ENCODE results near the gene ALK.
"Not testable (repeated sequence)": the region's sequence is repeated elsewhere in the genome, so short reads cannot be mapped to it uniquely, and the experiment has no call there.

ALK gene

DNA sequence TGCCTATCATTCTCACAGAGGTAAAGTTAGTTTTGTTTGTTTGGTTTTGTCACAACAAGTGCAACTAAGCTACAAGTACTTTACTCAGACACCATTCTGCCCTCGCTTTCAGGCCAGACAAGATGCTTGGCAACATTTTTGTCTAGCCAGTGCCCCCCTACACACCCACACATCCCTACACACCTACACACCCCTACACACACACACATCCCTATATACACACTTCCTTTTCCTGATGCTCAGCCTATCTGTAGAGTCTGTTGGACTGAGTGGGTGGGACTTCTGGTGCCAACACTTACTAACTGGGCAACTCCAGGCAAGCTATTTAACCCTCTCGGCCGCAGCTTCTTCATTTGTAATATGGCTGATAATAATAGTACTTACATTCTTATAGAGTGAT is 161.4 kb downstream of the ALK start:
- DNase-seq (ENCODE audit: low read depth) = no peak
- no peak overlapping the region for H3K4me3 ChIP-seq (ENCODE audit: low read depth, low read length)
- TF ChIP-seq, protein P1, sequence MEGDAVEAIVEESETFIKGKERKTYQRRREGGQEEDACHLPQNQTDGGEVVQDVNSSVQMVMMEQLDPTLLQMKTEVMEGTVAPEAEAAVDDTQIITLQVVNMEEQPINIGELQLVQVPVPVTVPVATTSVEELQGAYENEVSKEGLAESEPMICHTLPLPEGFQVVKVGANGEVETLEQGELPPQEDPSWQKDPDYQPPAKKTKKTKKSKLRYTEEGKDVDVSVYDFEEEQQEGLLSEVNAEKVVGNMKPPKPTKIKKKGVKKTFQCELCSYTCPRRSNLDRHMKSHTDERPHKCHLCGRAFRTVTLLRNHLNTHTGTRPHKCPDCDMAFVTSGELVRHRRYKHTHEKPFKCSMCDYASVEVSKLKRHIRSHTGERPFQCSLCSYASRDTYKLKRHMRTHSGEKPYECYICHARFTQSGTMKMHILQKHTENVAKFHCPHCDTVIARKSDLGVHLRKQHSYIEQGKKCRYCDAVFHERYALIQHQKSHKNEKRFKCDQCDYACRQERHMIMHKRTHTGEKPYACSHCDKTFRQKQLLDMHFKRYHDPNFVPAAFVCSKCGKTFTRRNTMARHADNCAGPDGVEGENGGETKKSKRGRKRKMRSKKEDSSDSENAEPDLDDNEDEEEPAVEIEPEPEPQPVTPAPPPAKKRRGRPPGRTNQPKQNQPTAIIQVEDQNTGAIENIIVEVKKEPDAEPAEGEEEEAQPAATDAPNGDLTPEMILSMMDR (IDR thresholded peaks at IDR 0.05; ENCODE audit: insufficient read depth, low read depth, low read length, missing control alignments) = no peak

DNA sequence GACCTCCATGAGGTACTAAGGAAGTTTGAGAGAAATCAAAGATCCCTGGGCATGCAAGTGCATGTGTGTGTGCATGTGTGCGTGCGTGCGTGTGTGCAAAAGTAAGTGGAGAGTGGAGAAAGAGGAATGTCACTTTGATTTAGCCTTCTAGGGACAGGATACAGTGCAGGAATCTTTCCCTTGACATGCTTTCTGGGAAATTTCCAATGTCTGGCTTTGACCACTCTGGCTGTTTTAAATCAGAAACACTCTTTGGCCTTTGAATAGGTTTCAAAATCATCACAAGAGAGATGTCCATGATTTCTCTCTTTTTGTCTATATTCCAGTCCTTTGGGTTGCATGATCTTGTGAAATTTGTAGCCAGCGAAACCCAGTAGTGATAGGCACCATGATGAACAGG is 162.0 kb downstream of the ALK start:
- DNase-seq (ENCODE audit: low read depth) = no peak

DNA sequence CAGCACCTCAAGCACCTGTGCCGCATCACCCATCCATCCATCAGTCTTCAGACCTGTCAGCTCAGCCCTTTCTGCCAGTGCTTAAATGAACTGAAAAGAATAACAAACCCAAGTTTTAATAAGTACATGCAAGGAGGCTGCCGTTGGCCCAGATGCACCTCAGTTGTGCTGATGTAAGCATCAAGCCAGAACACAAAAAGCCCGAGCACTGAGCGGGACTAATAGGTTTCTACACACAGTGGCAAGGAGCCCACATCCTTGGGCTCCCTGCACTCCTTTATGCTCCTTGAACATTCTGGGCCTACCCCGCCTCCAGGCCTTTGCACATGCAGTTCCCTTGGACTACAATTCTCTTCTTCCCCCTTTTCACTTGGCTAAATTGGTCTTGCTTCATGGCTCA is 165.6 kb downstream of the ALK start:
- DNase-seq (ENCODE audit: low read depth) = no peak
- TF ChIP-seq, protein P1 (IDR thresholded peaks at IDR 0.05; ENCODE audit: insufficient read depth, low read depth, low read length, missing control alignments) = no peak
- no peak overlapping the region for H3K4me3 ChIP-seq (ENCODE audit: low read depth, low read length)

More for the DNA sequence above, 162.0 kb downstream of the ALK start:
- no peak overlapping the region for H3K4me3 ChIP-seq (ENCODE audit: low read depth, low read length)
- TF ChIP-seq, protein P1 (IDR thresholded peaks at IDR 0.05; ENCODE audit: insufficient read depth, low read depth, low read length, missing control alignments) = no peak

DNA sequence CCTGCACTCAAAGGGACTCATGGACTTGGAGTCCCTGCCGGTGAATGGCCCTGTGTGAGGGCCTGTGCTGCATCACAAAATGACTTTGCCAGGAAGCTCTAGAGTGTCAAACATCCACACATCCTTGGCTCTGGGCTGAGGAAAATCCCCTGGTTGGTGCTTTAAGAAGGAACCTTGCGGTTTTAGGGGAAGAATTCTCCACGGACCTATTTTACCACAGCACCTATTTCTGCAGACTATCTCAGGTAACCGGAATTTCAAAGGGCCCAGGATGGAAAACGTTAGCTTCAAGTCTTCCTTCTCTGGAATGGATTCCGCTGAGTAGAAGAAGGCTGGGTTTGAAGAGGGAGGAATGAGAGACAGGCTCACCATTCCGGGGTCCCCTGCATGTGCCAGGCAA is 166.2 kb downstream of the ALK start:
- no peak overlapping the region for H3K4me3 ChIP-seq (ENCODE audit: low read depth, low read length)
- DNase-seq (ENCODE audit: low read depth) = no peak
- TF ChIP-seq, protein P1 (IDR thresholded peaks at IDR 0.05; ENCODE audit: insufficient read depth, low read depth, low read length, missing control alignments) = no peak

DNA sequence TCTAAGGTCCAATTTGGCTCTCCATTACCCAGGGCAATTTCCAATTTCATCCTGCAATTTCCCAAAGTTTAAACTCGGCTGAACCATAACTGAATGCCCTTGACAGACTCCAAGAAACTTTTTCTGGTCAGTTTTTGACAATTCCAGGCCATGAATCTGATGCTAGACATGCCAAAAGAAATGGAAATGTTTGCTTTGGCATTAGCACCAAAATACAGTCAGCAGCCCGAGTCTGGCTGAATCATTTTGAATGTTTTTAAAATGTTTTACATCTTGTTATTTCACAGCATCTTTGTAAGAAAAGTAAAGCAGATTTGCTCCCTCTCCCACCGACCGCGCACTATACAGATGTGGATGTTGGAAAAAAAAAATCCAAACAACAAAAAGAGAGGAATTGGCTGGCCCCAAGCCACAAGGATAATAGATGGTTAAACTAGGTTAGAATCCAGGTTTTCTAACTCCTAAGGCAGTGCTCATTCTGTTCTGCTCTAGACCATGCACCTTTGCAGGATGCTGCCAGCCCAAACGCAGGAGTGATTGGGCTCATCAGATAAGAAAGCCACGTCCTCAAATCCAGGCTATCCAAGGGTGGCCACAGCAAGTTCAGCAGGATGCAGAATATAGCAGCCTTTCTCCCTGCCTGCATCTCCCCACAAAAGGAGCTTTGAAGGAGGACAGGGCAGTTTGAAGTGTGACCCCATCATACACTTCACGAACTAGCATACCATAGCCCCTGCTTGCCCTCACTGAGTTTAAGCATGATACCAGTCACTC is 167.5 kb downstream of the ALK start:
- TF ChIP-seq, protein P1 (IDR thresholded peaks at IDR 0.05; ENCODE audit: insufficient read depth, low read depth, low read length, missing control alignments) = no peak
- no peak overlapping the region for H3K4me3 ChIP-seq (ENCODE audit: low read depth, low read length)
- no peak for DNase-seq (ENCODE audit: low read depth)

DNA sequence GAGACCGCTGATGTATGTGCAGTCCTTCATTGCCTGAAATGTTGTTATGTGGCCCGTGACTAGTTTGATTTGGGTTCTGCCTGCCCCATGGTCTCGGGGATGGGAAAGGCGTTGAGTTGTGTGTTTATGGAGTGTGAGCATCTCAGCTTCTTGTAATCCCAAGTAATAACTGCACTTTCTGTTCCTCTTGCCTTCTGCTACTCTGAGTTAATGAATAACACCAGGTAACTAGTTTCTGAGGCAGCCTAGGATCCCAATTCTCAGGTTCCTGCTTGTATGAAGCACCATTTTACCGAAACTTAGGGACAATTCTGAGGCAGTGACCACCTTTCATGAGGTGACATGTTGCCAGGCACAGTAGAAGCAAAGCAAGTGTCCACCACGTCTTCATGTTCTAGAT is 170.0 kb downstream of the ALK start:
- H3K4me3 ChIP-seq (ENCODE audit: low read depth, low read length) = no peak overlapping the region
- no peak for DNase-seq (ENCODE audit: low read depth)
- TF ChIP-seq, protein P1 (IDR thresholded peaks at IDR 0.05; ENCODE audit: insufficient read depth, low read depth, low read length, missing control alignments) = no peak

DNA sequence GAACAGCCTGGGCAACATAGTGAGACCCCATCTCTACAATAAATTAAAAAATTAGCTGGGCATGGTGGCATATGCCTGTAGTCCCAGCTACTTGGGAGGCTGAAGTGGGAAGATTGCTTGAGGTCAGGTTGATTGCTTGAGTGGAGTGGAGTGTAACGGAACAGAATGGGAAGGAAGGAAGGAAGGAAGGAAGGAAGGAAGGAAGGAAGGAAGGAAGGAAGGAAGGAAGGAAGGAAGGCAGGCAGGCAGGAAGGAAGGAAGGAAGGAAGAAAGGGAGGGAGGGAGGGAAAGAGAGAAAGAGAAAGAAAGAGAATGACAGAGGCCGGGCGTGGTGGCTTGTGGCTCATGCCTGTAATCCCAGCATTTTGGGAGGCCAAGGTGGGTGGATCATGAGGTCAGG is 170.9 kb downstream of the ALK start:
- H3K4me3 ChIP-seq (ENCODE audit: low read depth, low read length); DNase-seq (ENCODE audit: low read depth): not testable (repeated sequence)

Data from GM12865 (cell line).